Stimulated activated CD4-positive, alpha-beta T cell treated with anti-CD3 and anti-CD28 coated beads, Interleukin-15, amount 100 ng/mL, for 24 hours (primary cell): ENCODE data around the gene NT5C1A.
A peak's percentile ranks its signal among the peaks of the same experiment; 100 is the strongest.

Experiments
- DNase-seq: peaks from one replicate; pipeline ENCODE4 v3.0.0-alpha.2; 2020

The NT5C1A gene

DNA sequence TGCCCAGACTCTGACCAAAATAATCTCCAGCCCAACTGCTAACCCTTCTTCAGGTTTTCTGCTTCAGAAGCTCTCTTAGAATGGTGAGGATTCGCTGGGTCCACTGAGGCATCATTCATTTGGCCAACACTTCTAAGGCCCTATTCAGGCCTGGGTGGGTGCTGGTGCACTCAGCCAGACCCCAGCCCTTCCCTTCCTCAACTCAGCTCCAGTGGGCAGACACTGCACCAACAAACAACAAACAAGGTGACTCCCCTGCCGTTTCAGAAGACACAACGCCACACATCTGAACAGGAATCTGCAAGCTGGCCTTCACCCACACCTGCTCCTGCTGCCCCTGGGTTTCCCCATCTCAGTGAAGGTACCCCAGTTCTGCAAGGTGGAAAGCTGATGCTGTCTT, 38.5 kb downstream of the NT5C1A start:
- no peak for DNase-seq

DNA sequence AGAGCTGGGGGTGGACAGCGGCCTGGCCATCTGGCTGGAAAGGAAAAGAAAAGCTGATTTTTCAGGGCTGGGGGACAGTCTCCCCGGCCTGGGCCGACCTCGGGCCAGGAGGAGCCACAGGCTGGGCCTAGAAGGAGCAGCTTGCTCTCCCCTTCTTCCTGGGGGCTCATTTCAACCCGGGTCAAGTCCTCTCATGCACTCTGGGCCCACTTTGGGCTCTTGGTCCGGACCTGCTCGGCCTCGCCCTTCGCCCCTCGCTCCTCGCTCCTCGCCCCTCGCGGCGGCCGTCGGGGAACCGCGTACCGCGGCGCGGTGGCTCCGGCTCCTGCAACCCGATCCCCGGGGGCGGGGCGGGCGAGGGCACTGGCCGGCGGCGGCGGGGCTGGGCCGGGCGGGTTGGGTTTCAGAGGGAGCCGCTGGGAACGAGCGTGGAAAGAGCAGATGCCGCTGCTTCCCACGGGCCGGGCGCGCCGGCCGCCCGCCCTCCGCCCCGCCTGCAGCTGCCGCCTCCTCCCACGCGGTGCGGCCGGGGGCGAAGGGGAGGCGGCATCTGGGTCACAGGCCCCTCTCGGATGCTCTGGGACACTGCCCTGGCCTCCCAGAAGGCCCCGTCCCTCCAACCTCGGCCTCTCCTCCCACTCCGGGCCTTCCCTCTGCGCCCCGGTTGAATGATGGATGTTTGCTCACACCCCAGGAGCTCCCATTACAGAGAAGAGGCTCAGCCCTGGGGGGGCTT, 39.1 kb downstream of the NT5C1A start:
- no peak for DNase-seq

DNA sequence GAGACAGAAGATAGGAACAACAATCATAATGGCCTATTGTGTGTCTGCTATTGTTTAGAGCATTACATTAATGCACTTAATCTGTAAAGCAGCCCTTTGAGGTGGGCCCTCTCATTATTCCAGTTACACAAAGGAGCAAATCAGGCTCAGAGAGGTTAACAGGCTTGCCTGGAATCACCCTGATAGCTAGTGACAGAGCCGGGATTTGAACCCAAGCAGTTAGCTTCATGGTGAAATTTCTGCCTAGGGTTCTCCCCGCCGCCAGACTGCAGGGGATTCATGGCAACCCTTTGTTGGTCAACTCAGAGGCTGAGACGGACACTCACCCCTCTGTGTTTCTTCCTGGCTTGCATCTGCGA, 39.6 kb downstream of the NT5C1A start:
- DNase-seq = no peak

GRCh38 chr1:39631361-39632322, 40.3 kb downstream of the NT5C1A start:
- peak; percentile 12 for DNase-seq

DNA sequence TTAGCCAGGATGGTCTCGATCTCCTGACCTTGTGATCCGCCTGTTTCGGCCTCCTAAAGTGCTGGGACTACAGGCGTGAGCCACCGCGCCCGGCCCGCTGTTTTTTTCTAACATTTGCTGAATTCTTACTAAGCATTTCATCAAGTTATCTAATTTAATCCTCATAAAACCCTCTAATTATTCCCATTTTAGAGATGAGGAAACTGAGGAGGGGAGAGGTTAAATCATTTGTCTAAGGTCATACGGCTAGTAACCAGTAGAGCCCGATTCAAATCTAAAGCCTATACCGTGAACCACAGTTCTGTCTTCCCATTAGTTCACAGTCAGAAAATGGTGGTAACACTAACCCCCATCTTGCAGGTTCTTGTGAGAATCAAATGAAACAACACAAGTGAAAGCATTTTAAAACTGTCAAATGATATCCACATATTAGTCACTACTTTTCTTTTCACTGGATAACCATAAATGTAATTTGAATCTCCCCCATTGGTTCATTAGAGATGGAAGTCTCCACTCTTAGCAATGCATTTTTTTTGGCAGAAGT, 43.0 kb downstream of the NT5C1A start:
- DNase-seq = no peak

DNA sequence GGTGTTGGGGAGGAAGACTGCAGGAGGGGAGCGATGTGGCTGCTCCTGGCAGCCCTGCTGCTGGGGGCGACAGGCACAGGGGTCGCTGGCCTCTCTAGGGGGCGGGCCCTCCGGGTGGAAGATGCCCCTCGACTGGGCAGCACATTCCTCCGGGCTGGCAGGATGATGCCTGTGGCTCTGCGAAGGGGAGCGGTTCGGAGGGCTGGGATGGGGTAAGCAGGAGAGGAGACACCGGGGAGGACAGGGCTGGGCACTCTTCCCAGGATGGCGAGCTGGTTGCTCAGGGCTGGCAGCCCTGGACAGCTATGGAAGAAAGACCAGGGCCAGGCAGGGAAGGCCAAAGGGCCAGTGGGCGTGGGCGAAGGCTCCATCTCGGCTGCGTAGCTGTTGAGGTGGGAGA, 45.3 kb downstream of the NT5C1A start:
- no peak for DNase-seq

GRCh38 chr1:39625462-39626273, 46.2 kb downstream of the NT5C1A start:
- DNase-seq = no peak

- DNase-seq = no peak
Measured at GRCh38 chr1:39625009-39625408, 46.9 kb downstream of the NT5C1A start.

DNA sequence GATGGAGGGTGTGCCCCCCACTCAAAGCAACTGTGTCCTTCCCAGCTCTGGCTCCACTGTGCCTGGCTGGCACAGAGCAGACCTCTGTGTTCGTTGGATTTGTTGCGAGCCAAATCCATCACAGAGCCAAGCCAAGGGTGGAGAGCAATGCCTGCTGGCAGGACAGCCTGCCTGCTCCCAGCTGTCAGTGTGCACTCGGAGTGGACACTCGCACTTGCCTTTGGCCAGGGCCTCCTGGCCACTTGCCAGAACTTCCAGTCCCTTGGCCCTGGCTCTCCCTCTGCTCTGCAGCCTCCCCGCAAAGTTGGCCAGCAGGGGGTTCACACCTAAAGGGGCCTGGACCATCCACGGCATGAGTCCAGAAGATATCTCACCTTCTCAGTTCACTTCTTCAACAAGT, 48.9 kb downstream of the NT5C1A start:
- no peak for DNase-seq

DNA sequence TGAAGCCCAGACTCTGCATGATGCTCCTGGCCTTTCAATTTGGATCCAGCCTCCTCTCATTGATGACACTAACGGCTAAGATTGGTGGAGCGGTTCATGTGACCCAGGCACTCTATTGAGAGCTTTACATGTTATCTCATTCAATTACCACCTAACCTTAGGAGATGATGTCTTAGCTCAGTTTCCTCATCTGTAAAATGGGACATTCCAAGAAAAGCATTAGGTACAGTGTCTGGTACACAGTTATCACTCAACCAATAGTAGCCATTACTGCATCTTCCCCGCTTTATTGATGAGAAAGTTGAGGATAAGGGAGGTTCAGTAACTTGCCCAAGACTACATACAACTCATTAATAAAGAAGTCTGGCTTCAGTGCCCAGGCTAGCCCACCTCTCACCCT, 49.5 kb downstream of the NT5C1A start:
- DNase-seq = no peak

GRCh38 chr1:39620659-39621165, 51.2 kb downstream of the NT5C1A start:
- DNase-seq = no peak

DNA sequence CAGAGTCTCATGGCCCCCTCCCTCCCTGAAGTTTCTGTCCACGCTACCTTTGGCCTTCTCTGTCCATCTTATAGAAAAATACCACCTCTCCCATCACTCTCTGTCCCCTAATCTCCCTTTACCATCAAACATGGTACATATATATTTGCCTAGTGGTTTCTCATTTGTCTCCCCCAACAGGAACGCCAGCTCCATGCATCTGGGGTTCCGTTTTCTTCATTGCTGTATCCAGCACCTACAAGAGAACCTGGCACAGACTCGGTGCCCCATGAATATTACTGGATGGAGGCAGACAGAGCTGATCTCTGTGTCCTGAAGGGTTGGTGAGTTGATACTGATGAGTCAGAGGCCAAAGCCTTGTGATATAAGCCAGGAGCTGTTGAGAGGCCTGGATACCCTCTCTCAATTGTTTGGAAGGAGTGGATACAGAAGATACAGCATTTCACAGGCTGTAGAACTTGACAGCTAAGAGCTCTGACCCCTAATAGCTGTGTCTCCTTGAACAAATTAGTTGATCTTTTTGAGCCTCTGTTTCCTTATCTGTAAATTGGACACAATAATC, 54.3 kb downstream of the NT5C1A start:
- no peak for DNase-seq

GRCh38 chr1:39615086-39615673, 56.7 kb downstream of the NT5C1A start:
- DNase-seq = no peak

DNA sequence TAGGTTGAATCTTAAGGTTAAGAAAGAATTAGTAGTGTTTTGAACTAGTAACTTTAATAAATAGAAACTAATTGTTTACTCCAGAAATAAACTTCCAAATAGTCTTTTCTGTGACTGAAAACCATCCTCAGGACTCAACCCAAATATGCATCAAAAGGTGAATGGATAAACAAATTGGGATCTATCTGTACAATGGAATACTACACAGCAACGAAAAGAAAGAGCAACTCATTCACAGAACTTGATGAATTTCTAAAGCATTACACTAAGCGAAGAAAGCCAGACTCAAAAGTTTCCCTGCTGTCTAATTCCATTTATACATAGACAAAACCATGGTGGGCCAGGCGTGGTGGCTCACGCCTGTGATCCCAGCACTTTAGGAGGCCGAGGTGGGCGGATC, 57.4 kb downstream of the NT5C1A start:
- no peak for DNase-seq

DNA sequence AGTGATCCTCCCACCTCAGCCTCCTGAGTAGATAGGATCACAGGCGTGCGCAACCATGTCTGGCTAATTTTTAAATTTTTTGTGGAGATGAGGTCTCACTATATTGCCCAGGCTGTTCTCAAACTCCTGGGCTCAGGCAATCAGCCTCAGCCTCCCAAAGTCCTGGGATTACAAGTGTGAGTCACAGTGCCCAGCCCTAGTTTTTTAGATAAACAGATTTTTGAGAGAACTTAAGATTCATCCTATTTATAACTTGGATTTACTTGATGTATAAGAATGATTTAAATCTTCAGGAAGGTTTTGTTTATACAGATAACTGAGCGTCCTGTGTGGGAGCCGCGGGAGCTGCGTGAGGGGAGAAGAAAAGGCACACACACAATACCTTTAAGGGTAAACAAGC, 58.7 kb downstream of the NT5C1A start:
- no peak for DNase-seq

DNA sequence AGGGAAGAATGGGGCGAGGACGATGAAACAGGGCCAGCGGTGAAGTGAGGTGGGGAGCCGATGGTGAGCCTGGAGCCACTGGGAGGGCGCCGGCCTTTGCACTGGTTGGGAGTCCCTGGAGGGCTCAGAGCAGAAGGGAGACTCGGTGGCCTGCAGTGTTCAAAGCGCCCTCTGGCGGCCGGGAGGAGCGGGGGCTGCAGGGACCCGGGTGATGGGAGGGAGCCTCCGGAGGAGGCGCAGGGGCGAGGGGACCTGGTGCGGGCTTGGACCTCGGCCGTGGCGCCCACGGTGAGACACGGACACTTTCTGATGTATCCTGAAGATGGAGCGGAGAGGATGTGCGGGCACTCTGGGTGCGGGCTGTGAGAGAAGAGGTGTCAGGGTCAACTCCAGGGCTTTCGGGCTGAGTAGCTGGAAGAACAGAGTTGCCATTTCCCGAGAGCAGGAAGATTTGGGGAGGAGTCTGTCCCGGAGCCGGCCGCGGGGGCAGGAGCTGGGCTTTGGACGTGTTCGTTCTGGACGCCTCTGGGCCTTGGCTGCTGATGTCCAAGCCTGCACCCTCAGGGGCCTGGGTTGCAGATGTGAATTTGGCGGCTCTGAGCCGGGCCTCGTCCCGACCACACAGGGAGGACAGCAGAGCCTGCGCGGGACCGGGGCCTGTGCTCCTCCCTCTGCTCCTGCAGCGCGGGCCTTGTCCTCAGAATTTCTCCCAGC, 62.1 kb downstream of the NT5C1A start:
- peak; percentile 88 for DNase-seq
